ENCODE results near the gene IL10RA.
A peak's percentile ranks its signal among the peaks of the same experiment; 100 is the strongest.

GRCh38 chr11:117985953-117986887, at the start of gene IL10RA:
- TF ChIP-seq CTCF (IDR thresholded peaks at IDR 0.05; ENCODE audit: low read depth, low read length, missing input control) (no peak), HNF4G (IDR thresholded peaks at IDR 0.05) (no peak), MAX (IDR thresholded peaks at IDR 0.05) (peak; percentile 15), REST (IDR thresholded peaks at IDR 0.05) (no peak), ZBTB33 (IDR thresholded peaks at IDR 0.05) (no peak), ATF3 (IDR thresholded peaks at IDR 0.05) (no peak), JUND (IDR thresholded peaks at IDR 0.05) (no peak), SP1 (IDR thresholded peaks at IDR 0.05) (no peak), YY1 (IDR thresholded peaks at IDR 0.05) (no peak), RAD21 (IDR thresholded peaks at IDR 0.05) (no peak), EGR1 (IDR thresholded peaks at IDR 0.05; ENCODE audit: low read depth in 2 of 2) (no peak)

Measured in liver (tissue), 3 donors.